Measurements from ENCODE around the gene LILRB5.
A peak's percentile ranks its signal among the peaks of the same experiment; 100 is the strongest.
"Not testable (repeated sequence)": the region's sequence is repeated elsewhere in the genome, so short reads cannot be mapped to it uniquely, and the experiment has no call there.

Gene LILRB5

GRCh38 chr19:54240372-54241336, 16.4 kb downstream of the LILRB5 start:
- not testable (repeated sequence) for DNase-seq

- DNase-seq: peak; percentile 22
Measured at GRCh38 chr19:54239491-54240371, 17.3 kb downstream of the LILRB5 start.

- DNase-seq: no peak
Measured at GRCh38 chr19:54233941-54234340, 23.1 kb downstream of the LILRB5 start.

- peak; percentile 94 for DNase-seq
Measured at GRCh38 chr19:54231077-54231931, 25.8 kb downstream of the LILRB5 start.

- no peak for DNase-seq
Measured at GRCh38 chr19:54230031-54230430, 27.0 kb downstream of the LILRB5 start.

- DNase-seq: no peak
Measured at GRCh38 chr19:54229146-54229545, 27.9 kb downstream of the LILRB5 start.

GRCh38 chr19:54224619-54225018, 32.5 kb downstream of the LILRB5 start:
- not testable (repeated sequence) for DNase-seq

- not testable (repeated sequence) for DNase-seq
Measured at GRCh38 chr19:54223937-54224281, 33.2 kb downstream of the LILRB5 start.

GRCh38 chr19:54223277-54223936, 33.7 kb downstream of the LILRB5 start:
- DNase-seq: not testable (repeated sequence)

- DNase-seq: not testable (repeated sequence)
Measured at GRCh38 chr19:54222474-54223276, 34.4 kb downstream of the LILRB5 start, which contains the start of gene LILRB3. LILRB3 (minus strand) TSS chr19:54223007; CDS start chr19:54222976, 31 bp downstream.

GRCh38 chr19:54221947-54222346, 35.1 kb downstream of the LILRB5 start:
- not testable (repeated sequence) for DNase-seq

- DNase-seq: not testable (repeated sequence)
Measured at GRCh38 chr19:54219702-54220101, 37.4 kb downstream of the LILRB5 start.

GRCh38 chr19:54218960-54219661, 38.0 kb downstream of the LILRB5 start:
- DNase-seq: no peak

GRCh38 chr19:54218259-54218658, 38.8 kb downstream of the LILRB5 start:
- DNase-seq: no peak

GRCh38 chr19:54217517-54218247, 39.4 kb downstream of the LILRB5 start:
- not testable (repeated sequence) for DNase-seq

- no peak for DNase-seq
Measured at GRCh38 chr19:54216869-54217268, 40.2 kb downstream of the LILRB5 start.

- DNase-seq: not testable (repeated sequence)
Measured at GRCh38 chr19:54214734-54215133, 42.3 kb downstream of the LILRB5 start.

GRCh38 chr19:54214217-54214616, 42.9 kb downstream of the LILRB5 start:
- DNase-seq: not testable (repeated sequence)

- no peak for DNase-seq
Measured at GRCh38 chr19:54211235-54211634, 45.8 kb downstream of the LILRB5 start.

All from activated CD4-positive, CD25-positive, alpha-beta regulatory T cell treated with anti-CD3 and anti-CD28 coated beads, Interleukin-2, amount 50 U/mL, for 72 hours (primary cell).